ENCODE data around the gene KLHL15. TPM values are rescaled to one million over a fixed set of nuclear protein-coding genes. Genes with fewer than 3 reads are reported as not detected.
"Not testable (repeated sequence)": the region's sequence is repeated elsewhere in the genome, so short reads cannot be mapped to it uniquely, and the experiment has no call there.

The KLHL15 gene
- total RNA-seq, 1 donor from 2014 or later, result 40.4 TPM

- DNase-seq, result no peak
These were observed 9.3 kb downstream of the KLHL15 start for GRCh38 chrX:24017674-24018073.

DNA sequence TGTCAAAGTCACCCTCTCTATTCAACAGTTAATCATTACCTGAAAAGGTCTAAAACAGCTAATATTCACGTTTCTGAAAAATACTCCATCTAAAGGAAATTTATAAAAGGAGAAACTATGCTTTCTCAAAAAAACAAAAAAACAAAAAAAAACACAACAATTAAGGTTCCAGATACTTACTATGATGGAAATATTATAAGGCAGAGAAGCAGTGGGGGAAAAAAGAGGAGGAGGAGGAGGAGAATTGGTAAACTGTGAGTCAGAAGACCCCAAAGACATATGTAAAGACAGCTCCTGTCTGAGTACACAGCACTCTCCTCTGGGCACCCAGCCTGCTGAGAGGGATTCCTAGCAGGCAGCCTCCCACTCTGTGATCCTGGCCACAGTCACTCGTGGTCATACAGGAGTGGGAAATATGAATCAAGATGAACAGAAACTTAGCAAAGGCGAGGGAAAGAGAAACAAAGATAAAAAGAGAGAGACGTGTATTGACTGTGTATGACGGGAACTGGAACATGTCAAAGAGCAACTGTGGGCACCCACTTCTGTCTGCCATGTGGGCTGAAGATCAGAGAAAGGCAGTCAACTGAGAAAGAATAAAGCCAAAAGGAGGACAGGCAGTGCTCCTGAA is 12.5 kb downstream of the KLHL15 start:
- DNase-seq, result no peak

GRCh38 chrX:24012266-24012665 is 14.7 kb downstream of the KLHL15 start:
- DNase-seq, result no peak

- DNase-seq, result no peak
These were observed 21.1 kb downstream of the KLHL15 start for GRCh38 chrX:24005867-24006266.

DNA sequence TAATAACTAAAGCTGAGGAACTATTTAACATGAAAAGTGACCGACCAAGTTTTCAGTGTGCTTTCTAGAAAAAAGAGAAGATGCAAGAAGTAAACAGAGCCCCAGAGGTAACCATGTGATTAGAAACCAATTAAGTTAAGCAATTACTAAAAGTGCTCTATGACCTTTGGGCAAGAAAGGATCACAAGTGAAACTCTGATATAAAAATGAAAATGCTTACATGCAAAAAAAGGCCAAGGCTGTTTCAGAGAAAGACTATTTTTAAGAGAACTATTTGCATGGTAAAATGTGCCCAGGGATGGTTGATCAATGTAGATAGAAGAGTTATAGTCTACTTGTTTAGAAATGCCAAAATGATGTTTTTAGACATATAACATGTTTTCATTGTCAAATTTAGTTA is 22.0 kb downstream of the KLHL15 start:
- no peak for DNase-seq

DNA sequence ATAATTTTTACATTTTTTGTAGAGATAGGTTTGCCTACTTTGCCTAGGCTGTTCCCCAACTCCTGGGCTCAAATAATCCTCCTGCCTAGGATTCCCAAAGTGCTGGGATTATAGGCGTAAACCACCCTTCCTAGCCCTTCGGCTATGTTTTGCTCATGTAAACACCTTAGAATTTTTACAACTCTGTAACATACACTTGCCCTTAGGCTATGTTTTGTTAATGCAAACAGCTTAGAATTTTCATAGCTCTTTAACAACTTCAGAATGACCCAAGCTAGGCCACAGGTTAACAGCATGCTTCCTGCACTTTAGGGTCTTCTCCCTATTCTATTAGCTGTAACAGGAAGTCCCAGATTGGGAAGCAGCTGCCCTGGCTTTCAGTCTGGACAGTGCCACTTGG is 24.2 kb downstream of the KLHL15 start:
- DNase-seq, result no peak

- DNase-seq, result no peak
These were observed 24.8 kb downstream of the KLHL15 start for GRCh38 chrX:24002167-24002566.

DNA sequence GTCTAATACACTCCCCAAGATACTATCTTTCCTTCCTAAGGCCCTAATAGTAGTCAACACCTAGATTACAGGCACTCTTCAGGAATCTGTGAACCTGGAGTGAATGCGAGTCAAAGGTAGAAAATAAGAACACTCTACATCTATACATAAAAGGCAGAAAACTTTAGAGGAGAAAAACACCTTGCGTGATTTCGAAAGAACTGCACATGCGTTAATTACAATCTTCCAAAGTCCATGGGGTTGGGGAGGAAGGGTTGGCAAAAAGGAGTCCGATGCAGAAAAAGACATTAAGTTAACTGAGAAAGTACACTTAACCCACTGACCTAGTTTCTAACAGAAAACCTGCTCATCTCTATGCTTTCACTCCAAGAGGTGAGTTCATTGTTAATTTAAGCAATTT is 27.3 kb downstream of the KLHL15 start:
- no peak for DNase-seq

DNA sequence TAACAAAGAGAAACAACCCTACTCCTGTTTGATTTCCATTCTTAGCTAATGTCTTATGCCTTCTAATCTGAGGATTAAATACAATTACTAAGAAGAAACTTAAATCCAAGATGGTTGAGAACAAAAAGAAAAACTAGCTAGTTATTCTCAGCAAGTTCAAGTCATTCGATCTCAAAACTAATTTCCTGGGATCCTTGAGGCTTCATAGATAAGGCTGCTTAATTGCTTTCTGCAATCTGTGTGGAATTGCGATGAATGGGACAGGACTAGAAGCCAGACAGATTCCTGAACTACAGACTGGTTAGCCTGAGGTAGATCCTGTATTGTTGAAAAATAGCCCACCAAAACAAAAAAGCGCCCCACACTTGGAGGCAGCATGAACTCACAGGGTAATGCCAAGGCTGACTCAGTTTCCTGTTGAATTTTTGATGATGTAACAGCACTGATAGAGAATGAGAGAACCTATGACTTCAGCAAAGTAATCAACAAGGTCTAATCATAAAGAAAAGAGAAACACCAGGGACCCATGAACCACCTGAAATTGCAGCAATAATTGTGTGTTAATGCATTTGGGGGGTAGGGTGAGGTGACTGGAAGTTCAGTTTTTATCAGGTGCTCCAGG is 33.9 kb downstream of the KLHL15 start:
- no peak for DNase-seq

- DNase-seq, result no peak
These were observed 34.6 kb downstream of the KLHL15 start for GRCh38 chrX:23992431-23992830.

DNA sequence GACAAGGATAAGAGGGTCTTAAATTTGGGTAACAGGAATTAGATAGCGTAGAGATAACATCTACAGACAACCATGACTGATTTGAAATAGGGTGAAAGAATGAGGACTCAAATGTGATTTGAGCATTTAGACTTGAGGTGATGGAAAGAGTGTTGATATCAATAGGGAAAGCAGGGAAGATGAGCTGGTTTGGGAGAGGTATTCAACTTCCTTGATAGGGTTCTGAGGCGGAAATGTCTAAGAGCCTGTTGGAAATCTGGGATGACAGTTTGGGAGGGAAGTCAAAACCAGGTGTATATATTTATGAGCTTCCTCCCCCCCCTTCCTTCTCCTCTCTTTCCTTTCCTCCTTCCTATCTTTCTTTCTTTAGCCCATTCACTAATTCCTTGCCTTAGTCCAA is 36.5 kb downstream of the KLHL15 start:
- no peak for DNase-seq

- DNase-seq, result no peak
These were observed 37.3 kb downstream of the KLHL15 start for GRCh38 chrX:23989689-23990088.

- DNase-seq, result no peak
These were observed 44.1 kb downstream of the KLHL15 start for GRCh38 chrX:23982891-23983290.

DNA sequence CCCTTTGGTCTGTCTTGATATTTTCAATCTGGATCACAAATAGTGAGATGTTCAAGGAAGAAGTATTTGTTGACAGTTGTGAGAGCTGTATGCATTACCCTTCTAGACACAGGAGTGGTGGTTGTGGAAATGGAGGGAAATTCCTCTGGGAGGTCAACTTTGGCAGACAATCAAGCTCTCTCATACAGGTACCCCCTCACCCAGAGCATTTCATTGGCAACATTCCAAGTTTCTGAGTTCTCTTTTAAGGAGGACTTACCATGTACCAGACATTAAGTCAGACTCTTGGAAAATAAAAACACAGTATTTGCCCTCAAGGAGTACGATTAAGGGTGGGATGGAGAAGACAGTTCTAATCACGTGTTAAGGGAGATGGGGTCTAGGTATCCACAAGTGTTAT is 45.3 kb downstream of the KLHL15 start:
- DNase-seq, result no peak

DNA sequence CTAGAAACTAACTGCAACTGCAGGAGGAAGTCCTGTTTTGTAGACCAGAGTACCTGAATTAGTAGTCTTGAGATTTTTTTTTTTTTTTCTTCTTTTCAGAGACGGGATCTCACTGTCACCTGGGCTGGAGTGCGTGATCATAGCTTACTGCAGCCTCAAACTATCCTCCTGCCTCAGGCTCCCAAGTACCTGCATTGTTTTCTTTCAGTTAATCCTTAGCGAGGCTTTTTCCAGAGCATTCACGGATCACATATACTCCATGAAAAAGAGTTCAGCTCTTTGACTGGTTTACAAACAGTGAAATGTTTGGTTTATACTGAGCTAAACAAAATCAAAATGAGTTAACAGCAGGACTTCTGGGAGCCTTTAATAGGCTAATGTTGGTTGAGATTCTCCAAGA is 45.8 kb downstream of the KLHL15 start:
- no peak for DNase-seq

- no peak for DNase-seq
These were observed 47.0 kb downstream of the KLHL15 start for GRCh38 chrX:23980011-23980441.

GRCh38 chrX:23978491-23978890 is 48.5 kb downstream of the KLHL15 start:
- no peak for DNase-seq

DNA sequence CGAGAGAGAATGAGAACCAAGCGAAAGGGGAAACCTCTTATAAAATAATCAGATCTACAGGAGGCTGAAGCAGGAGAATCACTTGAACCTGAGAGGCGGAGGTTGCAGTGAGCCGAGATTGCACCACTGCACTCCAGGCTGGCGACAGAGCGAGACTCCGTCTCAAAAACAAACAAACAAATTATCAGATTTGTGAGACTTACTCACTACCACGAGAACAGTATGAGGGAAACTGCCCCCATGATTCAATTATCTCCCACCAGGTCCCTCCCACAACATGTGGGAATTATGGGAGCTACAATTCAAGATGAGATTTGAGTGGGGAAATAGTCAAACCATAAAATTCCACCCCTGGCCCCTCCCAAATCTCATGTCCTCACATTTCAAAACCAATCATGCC is 61.4 kb downstream of the KLHL15 start:
- not testable (repeated sequence) for DNase-seq

DNA sequence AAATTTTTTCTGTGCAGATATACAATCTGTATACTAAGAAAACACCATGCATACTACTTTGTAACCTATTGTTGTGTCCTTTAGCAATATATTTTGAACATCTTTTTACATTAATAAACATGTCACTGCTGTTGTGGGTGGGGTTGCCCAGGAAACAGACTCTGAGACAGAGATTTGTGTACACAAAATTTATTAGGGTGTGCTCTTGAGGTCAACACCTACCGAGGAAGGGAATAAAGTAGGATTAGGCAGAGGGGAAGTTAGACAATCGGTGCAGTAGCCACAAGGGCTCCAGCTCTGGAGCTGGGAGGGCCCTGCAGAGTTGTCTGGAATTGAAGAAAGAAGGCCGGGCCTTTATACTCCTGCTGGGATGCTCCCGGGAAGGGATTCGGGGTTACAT is 62.8 kb downstream of the KLHL15 start:
- DNase-seq, result no peak

GRCh38 chrX:23959781-23960180 is 67.2 kb downstream of the KLHL15 start:
- DNase-seq, result no peak

DNA sequence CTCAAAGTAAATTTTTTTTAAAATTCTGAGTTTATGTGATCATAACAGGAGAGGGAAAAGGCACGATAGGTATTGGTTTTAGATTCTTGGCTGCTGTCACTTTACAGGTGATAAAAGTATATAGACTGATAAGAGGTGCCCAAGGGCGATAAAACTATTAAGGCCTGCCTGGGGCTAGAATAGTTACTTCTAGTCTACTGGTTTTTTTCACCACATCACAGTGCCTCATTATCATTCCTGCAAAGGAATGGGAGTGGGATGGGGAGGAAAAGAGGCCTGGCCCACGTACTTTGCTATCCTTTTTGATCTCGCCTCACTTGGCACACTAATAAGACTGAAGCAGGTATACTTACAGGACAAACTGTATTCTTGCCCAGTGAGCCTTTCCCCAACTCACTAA is 72.6 kb downstream of the KLHL15 start:
- DNase-seq, result no peak

GRCh38 chrX:23953908-23954269 is 73.1 kb downstream of the KLHL15 start:
- no peak for DNase-seq

GRCh38 chrX:23952984-23953907 is 73.7 kb downstream of the KLHL15 start:
- no peak for DNase-seq

DNA sequence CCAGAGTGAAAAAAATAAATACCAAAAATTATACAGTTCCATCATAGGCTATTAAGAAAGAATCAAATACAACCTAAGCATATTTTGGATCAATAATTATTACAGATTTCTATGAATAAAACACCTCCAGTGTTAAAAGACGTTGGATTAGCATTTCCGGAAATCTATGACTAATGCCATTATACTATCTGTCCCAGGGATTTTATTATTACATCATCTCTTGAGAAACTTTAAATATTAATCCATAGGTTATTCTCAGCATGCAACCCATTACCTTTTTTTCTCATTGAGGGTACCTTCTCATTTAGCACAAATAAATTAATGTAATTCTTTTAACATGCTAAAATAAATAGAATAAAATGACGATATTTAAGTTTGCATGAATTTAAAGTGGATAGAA is 74.6 kb downstream of the KLHL15 start:
- DNase-seq, result no peak
